ENCODE measurements around the gene CDH22. TPM values are rescaled to one million over a fixed set of nuclear protein-coding genes. Genes with fewer than 3 reads are reported as not detected.

The CDH22 gene
- total and polyA plus RNA-seq, 2 donors (not counting 1 experiment from before 2014, with no cell fraction given) = not detected

- Mint-ChIP-seq H3K27ac (no peak overlapping the region), H3K27me3 (peaks cover 47% of the 10 kb centered on the region), H3K4me1 (no peaks in the 10 kb centered on the region), H3K4me3 (no peak overlapping the region), H3K9me3 (ENCODE audit: insufficient read depth) (no peaks in the 10 kb centered on the region)
- ATAC-seq (ENCODE audit: low read depth) (no peak), DNase-seq (no peak)
- peaks cover 0 to 28% (median 0%) of the 10 kb centered on the region in 4 experiments for H3K27me3 ChIP-seq (replicated peaks in 1 of 4; ENCODE audit: control extremely low read depth in 1 of 4, control insufficient read depth in 3 of 4, insufficient read depth in 4 of 4, low read length in 3 of 4)
- H3K36me3 ChIP-seq (replicated peaks in 1 of 2; ENCODE audit: control extremely low read depth in 1 of 2, control insufficient read depth in 1 of 2, extremely low read depth in 1 of 2, insufficient read depth in 2 of 2, low read length in 1 of 2) = no peaks in the 10 kb centered on the region
- POLR2A ChIA-PET = no interaction called here
- TF ChIP-seq, protein P1, sequence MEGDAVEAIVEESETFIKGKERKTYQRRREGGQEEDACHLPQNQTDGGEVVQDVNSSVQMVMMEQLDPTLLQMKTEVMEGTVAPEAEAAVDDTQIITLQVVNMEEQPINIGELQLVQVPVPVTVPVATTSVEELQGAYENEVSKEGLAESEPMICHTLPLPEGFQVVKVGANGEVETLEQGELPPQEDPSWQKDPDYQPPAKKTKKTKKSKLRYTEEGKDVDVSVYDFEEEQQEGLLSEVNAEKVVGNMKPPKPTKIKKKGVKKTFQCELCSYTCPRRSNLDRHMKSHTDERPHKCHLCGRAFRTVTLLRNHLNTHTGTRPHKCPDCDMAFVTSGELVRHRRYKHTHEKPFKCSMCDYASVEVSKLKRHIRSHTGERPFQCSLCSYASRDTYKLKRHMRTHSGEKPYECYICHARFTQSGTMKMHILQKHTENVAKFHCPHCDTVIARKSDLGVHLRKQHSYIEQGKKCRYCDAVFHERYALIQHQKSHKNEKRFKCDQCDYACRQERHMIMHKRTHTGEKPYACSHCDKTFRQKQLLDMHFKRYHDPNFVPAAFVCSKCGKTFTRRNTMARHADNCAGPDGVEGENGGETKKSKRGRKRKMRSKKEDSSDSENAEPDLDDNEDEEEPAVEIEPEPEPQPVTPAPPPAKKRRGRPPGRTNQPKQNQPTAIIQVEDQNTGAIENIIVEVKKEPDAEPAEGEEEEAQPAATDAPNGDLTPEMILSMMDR (IDR thresholded peaks at IDR 0.05) = no peak
- no peak for TF ChIP-seq EZH2 (IDR thresholded peaks at IDR 0.05; ENCODE audit: borderline replicate concordance, insufficient read depth, low read depth, low read length, poor library complexity, severe bottlenecking)
- no peak overlapping the region for H3K27ac ChIP-seq (ENCODE audit: low read length in 2 of 2)
- WGBS (ENCODE audit: insufficient coverage) = 49% methylated on average over 9 of the region's 11 CpGs
- CTCF ChIA-PET = no interaction called here
- no peak overlapping the region for H2AFZ ChIP-seq (ENCODE audit: insufficient read depth, low read depth, low read length, poor library complexity, severe bottlenecking)
- H3K9me3 ChIP-seq (ENCODE audit: control extremely low read depth in 1 of 3, control insufficient read depth in 2 of 3, insufficient read depth in 1 of 3, low read length in 2 of 3) = no peaks in the 10 kb centered on the region
- no peaks in the 10 kb centered on the region for H3K79me2 ChIP-seq (ENCODE audit: control insufficient read depth, insufficient read depth, low read length)
- intact Hi-C loops (cut with micrococcal nuclease) = no loop called here
- H3K4me1 ChIP-seq (ENCODE audit: control insufficient read depth in 2 of 2, insufficient read depth in 2 of 2, low read length in 2 of 2) = no peaks in the 10 kb centered on the region
- no peak overlapping the region for H3K4me2 ChIP-seq (replicated peaks; ENCODE audit: low read depth, low read length, poor library complexity, severe bottlenecking)
- no peaks in the 10 kb centered on the region for H4K20me1 ChIP-seq (ENCODE audit: control insufficient read depth, insufficient read depth, low read length, poor library complexity, severe bottlenecking)
- H3K4me3 ChIP-seq (ENCODE audit: control extremely low read depth in 1 of 5, extremely low read depth in 1 of 5, insufficient read depth in 1 of 5, low read depth in 2 of 5, low read length in 4 of 5) = no peak overlapping the region
- H3K9ac ChIP-seq (ENCODE audit: low read length) = no peak overlapping the region
Measured at GRCh38 chr20:46282669-46283068, 25.6 kb downstream of the CDH22 start.

DNA sequence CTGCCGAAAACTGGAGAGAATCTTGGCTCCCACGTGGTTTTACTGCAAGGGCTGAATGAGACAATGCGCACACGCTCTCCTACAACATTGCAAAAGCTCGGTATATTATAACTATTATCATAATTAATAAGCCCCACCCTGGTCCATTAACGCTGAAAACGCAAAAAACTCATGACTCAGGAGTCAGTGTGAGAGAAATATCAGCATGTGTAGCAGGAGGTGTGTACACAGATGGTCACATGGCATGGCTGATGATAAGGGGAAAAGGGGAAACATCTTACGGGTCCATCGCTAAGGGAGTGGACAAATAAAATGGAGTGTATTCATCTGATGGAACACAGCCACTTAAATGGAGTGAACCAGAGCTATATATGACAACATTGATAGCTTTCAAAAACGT is 29.2 kb downstream of the CDH22 start:
- Histone ChIP-seq H3K4me3 (ENCODE audit: control extremely low read depth in 1 of 5, extremely low read depth in 1 of 5, insufficient read depth in 1 of 5, low read depth in 2 of 5, low read length in 4 of 5) (no peak overlapping the region), H3K4me1 (ENCODE audit: control insufficient read depth in 2 of 2, insufficient read depth in 2 of 2, low read length in 2 of 2) (no peaks in the 10 kb centered on the region), H4K20me1 (ENCODE audit: control insufficient read depth, insufficient read depth, low read length, poor library complexity, severe bottlenecking) (no peaks in the 10 kb centered on the region), H3K79me2 (ENCODE audit: control insufficient read depth, insufficient read depth, low read length) (no peaks in the 10 kb centered on the region), H3K36me3 (replicated peaks in 1 of 2; ENCODE audit: control extremely low read depth in 1 of 2, control insufficient read depth in 1 of 2, extremely low read depth in 1 of 2, insufficient read depth in 2 of 2, low read length in 1 of 2) (no peaks in the 10 kb centered on the region), H2AFZ (ENCODE audit: insufficient read depth, low read depth, low read length, poor library complexity, severe bottlenecking) (no peak overlapping the region), H3K9me3 (ENCODE audit: control extremely low read depth in 1 of 3, control insufficient read depth in 2 of 3, insufficient read depth in 1 of 3, low read length in 2 of 3) (peaks cover 0 to 1% (median 0%) of the 10 kb centered on the region in 3 donors), H3K27ac (ENCODE audit: low read length in 2 of 2) (no peak overlapping the region), H3K4me2 (replicated peaks; ENCODE audit: low read depth, low read length, poor library complexity, severe bottlenecking) (no peak overlapping the region), H3K27me3 (replicated peaks in 1 of 4; ENCODE audit: control extremely low read depth in 1 of 4, control insufficient read depth in 3 of 4, insufficient read depth in 4 of 4, low read length in 3 of 4) (peaks cover 0 to 32% (median 0%) of the 10 kb centered on the region in 4 experiments), H3K9ac (ENCODE audit: low read length) (no peak overlapping the region)
- 80% methylated on average over 3 of the region's 10 CpGs for WGBS (ENCODE audit: insufficient coverage)
- CTCF ChIA-PET = no interaction called here
- H3K9me3 Mint-ChIP-seq (ENCODE audit: insufficient read depth) = peaks cover 3% of the 10 kb centered on the region
- POLR2A ChIA-PET = no interaction called here
- intact Hi-C loops (cut with micrococcal nuclease) = no loop called here
- peaks cover 74% of the 10 kb centered on the region for H3K27me3 Mint-ChIP-seq
- DNase-seq = no peak
- ATAC-seq (ENCODE audit: low read depth) = no peak
- H3K27ac Mint-ChIP-seq = no peak overlapping the region
- no peak for TF ChIP-seq EZH2 (IDR thresholded peaks at IDR 0.05; ENCODE audit: borderline replicate concordance, insufficient read depth, low read depth, low read length, poor library complexity, severe bottlenecking)
- TF ChIP-seq, protein P1 (IDR thresholded peaks at IDR 0.05) = no peak
- no peaks in the 10 kb centered on the region for H3K4me1 Mint-ChIP-seq
- H3K4me3 Mint-ChIP-seq = no peak overlapping the region
